HepG2 (cell line): ENCODE results near the gene ACSF3. TPM values are rescaled to one million over a fixed set of nuclear protein-coding genes. Genes with fewer than 3 reads are reported as not detected.
A peak's percentile ranks its signal among the peaks of the same experiment; 100 is the strongest.

Source experiments
- ATAC-seq: fragments of 200-7000 bp; cut with Tn5 transposase; 3 replicates; pipeline ENCODE4 v1.9.1; 2020; ENCODE audit warnings: mild to moderate bottlenecking, moderate library complexity
- BruUV-seq: library from RNA; stranded (reverse); fragments of 400-500 nt; replicated peaks from 2 replicates; lab custom pipeline; 2021; lab: Mats Ljungman, UMichigan
- CTCF ChIA-PET: fragments of 300-600 bp; formaldehyde crosslinking; extraction: SDS; loops from one replicate; lab custom pipeline; 2021; ENCODE audit warnings: low total read pairs, inconsistent platforms, low intra/inter-chr PET ratio; lab: Yijun Ruan, JAX
- POLR2A ChIA-PET: fragments of 350-600 bp; sonication (Branson Sonifier 250); formaldehyde crosslinking; loops from one replicate; lab custom pipeline; 2020; ENCODE audit warnings: antibody characterized with exemption, inconsistent platforms; lab: Yijun Ruan, JAX
- DNase-seq: peaks from one replicate; pipeline ENCODE4 v3.0.0-alpha.2; 2015; ENCODE audit warnings: low spot score
- FAIRE-seq: peaks from 3 replicates; lab custom pipeline; 2011; peaks lifted over from hg19 to GRCh38; lab: Jason Lieb, UNC
- H2AFZ ChIP-seq: one replicate; pipeline ENCODE4 v1.6.1; 2011; ENCODE audit warnings: low read length, inconsistent platforms
- H3K27ac ChIP-seq: fragments of 300-600 bp; 3 replicates; pipeline ENCODE4 v1.8.0; 2011; ENCODE audit warnings: mixed run types, mild to moderate bottlenecking, mixed read lengths, low read length, inconsistent platforms; ENCODE audit not compliant: insufficient read depth; ENCODE audit errors: extremely low read length
- H3K27me3 ChIP-seq, 2 experiments: fragments of 200-600 bp in 1 of 2; 2 replicates in 1 of 2; 3 replicates in 1 of 2; pipeline versions ENCODE4 v1.6.0 to v1.8.0; 2011; ENCODE audit warnings: low read length in 2 of 2, mild to moderate bottlenecking in 2 of 2, moderate library complexity in 2 of 2, inconsistent platforms in 1 of 2; ENCODE audit not compliant: insufficient read depth in 2 of 2, control insufficient read depth in 1 of 2
- H3K36me3 ChIP-seq, 2 experiments: fragments of 200-600 bp in 1 of 2; replicated peaks in 1 of 2; 2 replicates in 1 of 2; 3 replicates in 1 of 2; pipeline versions ENCODE4 v1.5.1 to v1.8.0; 2011; ENCODE audit warnings: low read length in 2 of 2, inconsistent platforms in 1 of 2; ENCODE audit not compliant: insufficient read depth in 2 of 2, control insufficient read depth in 1 of 2
- H3K4me1 ChIP-seq: 2 replicates; pipeline ENCODE4 v1.5.1; 2012; ENCODE audit warnings: low read length, inconsistent platforms; ENCODE audit not compliant: insufficient read depth
- H3K4me2 ChIP-seq: 2 replicates; pipeline ENCODE4 v1.6.0; 2011; ENCODE audit warnings: low read depth, low read length, inconsistent platforms
- H3K4me3 ChIP-seq, 3 experiments: fragments of 200-600 bp in 1 of 3; sonication (generic), shearing (Covaris generic) in 1 of 3; replicated peaks in 1 of 3; 2 replicates each; pipeline ENCODE4 v1.5.1; 2011 to 2016; ENCODE audit warnings: low read length in 3 of 3, inconsistent platforms in 2 of 3, low read depth in 2 of 3, mild to moderate bottlenecking in 2 of 3, control low read depth in 1 of 3, mixed read lengths in 1 of 3; ENCODE audit not compliant: insufficient read depth in 1 of 3
- H3K79me2 ChIP-seq: one replicate; pipeline ENCODE4 v1.6.1; 2011; ENCODE audit warnings: low read length, inconsistent platforms; ENCODE audit not compliant: insufficient read depth
- H3K9ac ChIP-seq: 2 replicates; pipeline ENCODE4 v1.6.0; 2011; ENCODE audit warnings: mild to moderate bottlenecking, low read depth, low read length, inconsistent platforms; ENCODE audit not compliant: insufficient read depth
- H3K9me3 ChIP-seq: 2 replicates; pipeline ENCODE4 v1.5.1; 2012; ENCODE audit warnings: mild to moderate bottlenecking, low read length
- H4K20me1 ChIP-seq: 2 replicates; pipeline ENCODE4 v1.6.0; 2011; ENCODE audit warnings: inconsistent platforms, mild to moderate bottlenecking, low read length, moderate library complexity; ENCODE audit not compliant: insufficient read depth
- AGO1 ChIP-seq: fragments of 200-400 bp; formaldehyde crosslinking; IDR thresholded peaks from 2 replicates; pipeline ENCODE4 v1.6.1; 2017; ENCODE audit warnings: mild to moderate bottlenecking, low read depth, low read length, moderate library complexity; ENCODE audit not compliant: poor library complexity, severe bottlenecking
- GFI1 ChIP-seq: sonication (generic); formaldehyde crosslinking; IDR thresholded peaks from 2 replicates; pipeline ENCODE4 v1.5.0; 2020; ENCODE audit warnings: missing genetic modification reagents, mild to moderate bottlenecking, borderline replicate concordance
- HNF4G ChIP-seq, 2 experiments: sonication (generic) in 1 of 2; formaldehyde crosslinking in 1 of 2; IDR thresholded peaks; 2 replicates each; pipeline versions ENCODE4 v1.4.0 to v1.6.1; 2011 to 2020; ENCODE audit warnings: borderline replicate concordance in 2 of 2, low read depth in 2 of 2, mild to moderate bottlenecking in 2 of 2, low read length in 1 of 2, missing genetic modification reagents in 1 of 2, moderate library complexity in 1 of 2
- MIER2 ChIP-seq: IDR thresholded peaks from 2 replicates; pipeline ENCODE4 v1.6.1; 2016; ENCODE audit warnings: missing biosample characterization, missing genetic modification reagents
- NR2F6 ChIP-seq, 2 experiments: IDR thresholded peaks; 2 replicates each; pipeline ENCODE4 v1.6.1; 2016; ENCODE audit warnings: antibody characterized with exemption in 1 of 2, mild to moderate bottlenecking in 1 of 2
- PAXIP1 ChIP-seq: sonication (generic); formaldehyde crosslinking; conservative IDR thresholded peaks from 2 replicates; pipeline ENCODE4 v1.4.0; 2020; ENCODE audit warnings: mild to moderate bottlenecking, missing genetic modification reagents, moderate library complexity
- PCBP1 ChIP-seq: fragments of 200-400 bp; formaldehyde crosslinking; IDR thresholded peaks from 2 replicates; pipeline ENCODE4 v1.6.1; 2017; ENCODE audit warnings: mild to moderate bottlenecking, low read depth, low read length, borderline replicate concordance
- SP5 ChIP-seq: IDR thresholded peaks from 2 replicates; pipeline ENCODE4 v1.6.1; 2016; ENCODE audit warnings: low read depth, borderline replicate concordance
- ZNF431 ChIP-seq: sonication (generic); formaldehyde crosslinking; IDR thresholded peaks from 2 replicates; pipeline ENCODE4 v1.9.0; 2022; ENCODE audit warnings: missing genetic modification reagents, low read depth, mild to moderate bottlenecking, borderline replicate concordance
- ZNF766 ChIP-seq: sonication (generic); formaldehyde crosslinking; IDR thresholded peaks from 2 replicates; pipeline ENCODE4 v1.5.0; 2020; ENCODE audit warnings: missing genetic modification reagents, borderline replicate concordance
- WGBS: methylation state at CpG from one replicate; pipeline ENCODE4 v1.1.6; 2017; ENCODE audit warnings: low lambda C conversion rate; 5-methylcytosine and 5-hydroxymethylcytosine counted together
- in situ Hi-C: cut with HindIII; loops from 2 replicates; pipeline ENCODE4 v1.10.0; 2017; ENCODE audit warnings: low pct_unique_long_range_greater_than_20kb; ENCODE audit not compliant: extremely low pct_ligation_motif_present
- intact Hi-C: fragments of 100-400 bp; cut with micrococcal nuclease; formaldehyde crosslinking; loops from one replicate; pipeline ENCODE4 v1.10.0; 2022; ENCODE audit not compliant: unreplicated experiment
- polyA plus RNA-seq, 8 experiments: library from polyadenylated mRNA; depleted of rRNA in 3 of 8; stranded (reverse) in 7 of 8; unstranded in 1 of 8; fragments of >200 nt; fragmentation: Illumina TruSeq in 4 of 8; extraction: Trizol in 4 of 8; gene quantifications; 2 replicates each; pipeline versions ENCODE4 v1.2.1 to v1.2.3, GENCODE V29; 2011 to 2016; ENCODE audit warnings: low read depth in 4 of 8, missing spikeins in 1 of 8, mixed read lengths in 1 of 8; ENCODE audit not compliant: insufficient read depth in 1 of 8
- total RNA-seq, 5 experiments: library from RNA; depleted of rRNA; stranded (reverse); fragments of >200 nt; fragmentation: Illumina TruSeq; extraction: Trizol; gene quantifications; 2 replicates each; pipeline ENCODE4 v1.2.3, GENCODE V29; 2016; ENCODE audit warnings: low read depth in 1 of 5
- TF ChIP-seq, protein P1 (sequence below): sonication (generic); formaldehyde crosslinking; IDR thresholded peaks from 2 replicates; pipeline ENCODE4 v1.4.0; 2020; ENCODE audit warnings: missing genetic modification reagents; ENCODE audit errors: not compliant biosample characterization
- TF ChIP-seq, protein P2 (sequence below): IDR thresholded peaks from 2 replicates; pipeline ENCODE4 v1.6.1; 2012; ENCODE audit warnings: inconsistent platforms
- TF ChIP-seq, protein P3 (sequence below): sonication (generic); formaldehyde crosslinking; IDR thresholded peaks from 2 replicates; pipeline ENCODE4 v1.4.0; 2020; ENCODE audit warnings: missing genetic modification reagents

The ACSF3 gene
- total and polyA plus RNA-seq, 2 of the 13 experiments (the other 11 are each of a cell fraction or from before 2014, with no cell fraction given) = 14.9 to 30.6 TPM

DNA sequence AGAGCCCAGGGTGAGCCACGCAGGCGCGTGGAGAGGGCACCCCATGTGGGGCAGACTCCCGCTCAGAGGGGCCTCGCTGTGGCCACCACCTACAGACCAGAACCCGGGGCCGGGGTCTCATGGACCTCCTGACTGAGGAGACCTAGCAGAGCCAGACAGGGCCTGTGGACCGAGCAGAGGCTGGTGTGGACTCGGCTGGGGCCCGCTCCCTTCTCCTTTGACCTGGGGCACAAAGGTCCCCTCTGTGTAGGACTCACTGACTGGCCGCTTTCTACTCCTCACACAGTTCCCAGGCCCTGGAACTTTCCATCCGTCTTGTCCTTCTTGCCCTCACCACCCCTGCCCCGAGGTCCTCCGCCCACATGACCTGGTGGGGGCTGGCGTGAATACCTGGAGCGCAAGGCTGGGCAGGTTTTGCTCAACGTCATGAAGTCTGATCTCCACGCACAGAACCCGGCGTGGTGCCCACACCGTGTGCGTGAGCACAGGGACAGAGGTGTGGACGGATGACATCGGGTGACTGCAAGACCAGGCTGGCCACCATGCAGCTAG, 44.7 kb upstream of the ACSF3 start:
- BruUV-seq = no TSS peak
- Histone ChIP-seq H3K9me3 (no peaks in the 10 kb centered on the region), H3K27ac (no peak overlapping the region), H3K4me1 (peaks cover 20% of the 10 kb centered on the region), H3K4me3 (peak overlapping the region in 2 of 3 experiments; percentile 12 to 42; a peak in 3 of 6 replicates), H3K9ac (no peak overlapping the region), H3K27me3 (peaks cover 27 to 91% of the 10 kb centered on the region in 2 experiments), H2AFZ (no peak overlapping the region), H3K36me3 (no peaks in the 10 kb centered on the region), H3K79me2 (no peaks in the 10 kb centered on the region), H3K4me2 (peak overlapping the region; percentile 55), H4K20me1 (no peaks in the 10 kb centered on the region)
- FAIRE-seq (no peak), ATAC-seq (peak; percentile 69), DNase-seq (no peak)
- in situ Hi-C loops (no loop called here), intact Hi-C loops (no loop called here)
- ChIA-PET POLR2A (no interaction called here), CTCF (no interaction called here)
- 28% methylated on average over 13 of the region's 24 CpGs for WGBS
- TF ChIP-seq ZNF431 (CRISPR knock-in tag) (peak; percentile 53; the same call in 1 of the 2 replicates), AGO1 (peak; percentile 22), NR2F6 (IDR thresholded peaks at IDR 0.05) (peak; percentile 43; the same call in 1 of the 2 replicates), NR2F6 (CRISPR knock-in tag; IDR thresholded peaks at IDR 0.05) (peak; percentile 57; the same call in 1 of the 2 replicates), MIER2 (CRISPR knock-in tag) (no peak), ZNF766 (CRISPR knock-in tag) (0 out of 2 replicates have a peak, but pooled peaks have one; percentile 45), PCBP1 (peak; percentile 79; the same call in 1 of the 2 replicates), GFI1 (CRISPR knock-in tag) (no peak), SP5 (CRISPR knock-in tag) (peak; percentile 45; the same call in 1 of the 2 replicates), PAXIP1 (CRISPR knock-in tag) (peak; percentile 59), HNF4G (IDR thresholded peaks at IDR 0.05; ENCODE audit: borderline replicate concordance, low read depth, low read length) (peak; percentile 82), HNF4G (CRISPR knock-in tag; IDR thresholded peaks at IDR 0.05; ENCODE audit: borderline replicate concordance, low read depth) (no peak)
- TF ChIP-seq, protein P1, sequence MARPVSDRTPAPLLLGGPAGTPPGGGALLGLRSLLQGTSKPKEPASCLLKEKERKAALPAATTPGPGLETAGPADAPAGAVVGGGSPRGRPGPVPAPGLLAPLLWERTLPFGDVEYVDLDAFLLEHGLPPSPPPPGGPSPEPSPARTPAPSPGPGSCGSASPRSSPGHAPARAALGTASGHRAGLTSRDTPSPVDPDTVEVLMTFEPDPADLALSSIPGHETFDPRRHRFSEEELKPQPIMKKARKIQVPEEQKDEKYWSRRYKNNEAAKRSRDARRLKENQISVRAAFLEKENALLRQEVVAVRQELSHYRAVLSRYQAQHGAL (CRISPR knock-in tag) = no peak
- TF ChIP-seq, protein P2, sequence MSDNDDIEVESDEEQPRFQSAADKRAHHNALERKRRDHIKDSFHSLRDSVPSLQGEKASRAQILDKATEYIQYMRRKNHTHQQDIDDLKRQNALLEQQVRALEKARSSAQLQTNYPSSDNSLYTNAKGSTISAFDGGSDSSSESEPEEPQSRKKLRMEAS = peak; percentile 34; the same call in 1 of the 2 replicates
- TF ChIP-seq, protein P3, sequence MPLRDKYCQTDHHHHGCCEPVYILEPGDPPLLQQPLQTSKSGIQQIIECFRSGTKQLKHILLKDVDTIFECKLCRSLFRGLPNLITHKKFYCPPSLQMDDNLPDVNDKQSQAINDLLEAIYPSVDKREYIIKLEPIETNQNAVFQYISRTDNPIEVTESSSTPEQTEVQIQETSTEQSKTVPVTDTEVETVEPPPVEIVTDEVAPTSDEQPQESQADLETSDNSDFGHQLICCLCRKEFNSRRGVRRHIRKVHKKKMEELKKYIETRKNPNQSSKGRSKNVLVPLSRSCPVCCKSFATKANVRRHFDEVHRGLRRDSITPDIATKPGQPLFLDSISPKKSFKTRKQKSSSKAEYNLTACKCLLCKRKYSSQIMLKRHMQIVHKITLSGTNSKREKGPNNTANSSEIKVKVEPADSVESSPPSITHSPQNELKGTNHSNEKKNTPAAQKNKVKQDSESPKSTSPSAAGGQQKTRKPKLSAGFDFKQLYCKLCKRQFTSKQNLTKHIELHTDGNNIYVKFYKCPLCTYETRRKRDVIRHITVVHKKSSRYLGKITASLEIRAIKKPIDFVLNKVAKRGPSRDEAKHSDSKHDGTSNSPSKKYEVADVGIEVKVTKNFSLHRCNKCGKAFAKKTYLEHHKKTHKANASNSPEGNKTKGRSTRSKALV (CRISPR knock-in tag) = peak; percentile 62; the same call in 1 of the 2 replicates
